Ectodermal cell (in vitro differentiated cells): Measurements from ENCODE around the gene ART4.

Source experiments
- H3K27ac ChIP-seq: 2 replicates; pipeline ENCODE4 v1.7.0; 2013; ENCODE audit warnings: mild to moderate bottlenecking, low read depth, low read length; ENCODE audit not compliant: insufficient read depth, poor library complexity, severe bottlenecking
- H3K27me3 ChIP-seq: 2 replicates; pipeline ENCODE4 v1.7.0; 2013; ENCODE audit warnings: mild to moderate bottlenecking, low read length; ENCODE audit not compliant: insufficient read depth, control insufficient read depth, poor library complexity, severe bottlenecking
- H3K36me3 ChIP-seq: one replicate; pipeline ENCODE4 v1.7.0; 2013; ENCODE audit warnings: low read length; ENCODE audit not compliant: control insufficient read depth, insufficient read depth
- H3K4me1 ChIP-seq: one replicate; pipeline ENCODE4 v1.7.0; 2013; ENCODE audit warnings: low read length; ENCODE audit not compliant: control insufficient read depth, insufficient read depth
- H3K4me3 ChIP-seq: 2 replicates; pipeline ENCODE4 v1.7.0; 2013; ENCODE audit warnings: low read depth, low read length, control low read depth; ENCODE audit not compliant: insufficient read depth
- H3K9me3 ChIP-seq: 2 replicates; pipeline ENCODE4 v1.7.0; 2013; ENCODE audit warnings: mild to moderate bottlenecking, low read length, moderate library complexity; ENCODE audit not compliant: control insufficient read depth
- WGBS, 2 experiments: methylation state at CpG; one replicate each; pipeline ENCODE4 v1.1.7; 2013; ENCODE audit warnings: missing lambda C conversion rate in 2 of 2; 5-methylcytosine and 5-hydroxymethylcytosine counted together

The ART4 gene

GRCh38 chr12:14853961-14854360, 10.6 kb upstream of the ART4 start:
- no peak overlapping the region for H3K27ac ChIP-seq
- WGBS, 2 experiments: 66 to 71% methylated on average over 3 of the region's 3 CpGs

GRCh38 chr12:14852880-14853279, 9.6 kb upstream of the ART4 start:
- Histone ChIP-seq H3K36me3 (no peaks in the 10 kb centered on the region), H3K4me3 (no peak overlapping the region), H3K4me1 (no peaks in the 10 kb centered on the region), H3K27me3 (no peaks in the 10 kb centered on the region), H3K9me3 (no peaks in the 10 kb centered on the region), H3K27ac (no peak overlapping the region)

More at GRCh38 chr12:14853961-14854360, 10.6 kb upstream of the ART4 start:
- H3K9me3 ChIP-seq: no peaks in the 10 kb centered on the region
- no peaks in the 10 kb centered on the region for H3K4me1 ChIP-seq
- H3K36me3 ChIP-seq: no peaks in the 10 kb centered on the region
- no peak overlapping the region for H3K4me3 ChIP-seq
- H3K27me3 ChIP-seq: no peaks in the 10 kb centered on the region

- H3K36me3 ChIP-seq: no peaks in the 10 kb centered on the region
- H3K9me3 ChIP-seq: no peaks in the 10 kb centered on the region
- H3K4me1 ChIP-seq: no peaks in the 10 kb centered on the region
- H3K27ac ChIP-seq: no peak overlapping the region
- no peak overlapping the region for H3K4me3 ChIP-seq
- 85 to 91% methylated on average over 1 of the region's 1 CpG for WGBS, 2 experiments
- no peaks in the 10 kb centered on the region for H3K27me3 ChIP-seq
These were observed 7.8 kb upstream of the ART4 start for GRCh38 chr12:14850929-14851663.

DNA sequence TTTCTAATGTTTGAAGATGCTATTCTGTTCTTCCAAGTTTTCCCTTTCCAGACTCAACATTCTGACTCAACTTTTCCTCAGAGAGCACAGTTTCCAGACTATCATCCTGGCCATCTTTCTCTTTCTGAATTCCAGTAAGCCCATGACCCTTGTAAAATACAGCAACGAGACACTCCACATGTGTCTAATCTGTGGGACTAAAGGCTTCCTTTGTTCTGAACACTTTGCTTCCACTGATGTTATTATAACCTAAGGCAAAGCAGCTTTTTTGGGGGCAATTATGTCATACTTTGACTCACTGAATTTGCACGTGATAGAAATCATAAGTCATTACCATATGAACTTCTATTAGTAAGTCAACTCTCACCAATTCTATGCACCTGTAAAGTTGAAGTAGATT, 6.3 kb upstream of the ART4 start:
- H3K27me3 ChIP-seq: no peaks in the 10 kb centered on the region
- H3K27ac ChIP-seq: no peak overlapping the region
- no peaks in the 10 kb centered on the region for H3K36me3 ChIP-seq
- H3K4me3 ChIP-seq: no peak overlapping the region
- no peaks in the 10 kb centered on the region for H3K4me1 ChIP-seq
- WGBS, 2 experiments: 86 to 92% methylated on average over 2 of the region's 2 CpGs
- no peaks in the 10 kb centered on the region for H3K9me3 ChIP-seq

DNA sequence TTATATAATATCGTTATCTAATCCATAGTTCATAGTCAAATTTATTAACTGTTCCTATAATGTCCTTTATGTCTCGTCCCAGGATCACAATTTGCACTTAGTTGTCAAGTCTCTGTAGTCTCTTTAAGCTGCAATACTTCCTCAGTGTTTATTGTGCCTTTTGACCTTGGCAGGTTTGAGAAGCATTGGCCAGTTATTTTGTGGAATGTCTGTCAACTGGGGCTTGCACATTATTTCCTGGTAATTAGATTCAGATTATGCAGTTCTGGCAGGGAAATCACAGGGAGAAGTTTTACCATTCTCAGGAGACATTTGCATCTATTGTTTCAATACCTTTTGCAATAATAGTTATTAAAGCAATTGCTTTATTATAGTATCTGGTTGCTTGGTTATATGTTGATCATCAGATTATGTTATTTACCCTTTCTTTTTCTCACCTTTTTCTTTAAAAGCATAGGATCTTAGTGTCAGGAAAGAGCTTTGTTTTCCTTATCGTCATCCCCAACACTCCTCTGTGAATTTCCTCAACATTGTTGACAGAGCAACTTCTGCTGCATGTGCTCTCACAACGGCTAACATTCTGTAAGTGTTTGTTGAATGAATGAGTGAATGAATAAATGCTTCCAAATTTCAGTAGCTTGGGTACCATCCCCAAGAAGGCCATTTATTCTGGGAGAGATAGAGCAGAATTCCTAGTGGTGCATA, 3.7 kb upstream of the ART4 start:
- no peaks in the 10 kb centered on the region for H3K4me1 ChIP-seq
- no peaks in the 10 kb centered on the region for H3K27me3 ChIP-seq
- H3K9me3 ChIP-seq: no peaks in the 10 kb centered on the region
- H3K27ac ChIP-seq: no peak overlapping the region
- no peaks in the 10 kb centered on the region for H3K36me3 ChIP-seq
- 95 to 97% methylated on average over 4 of the region's 4 CpGs for WGBS, 2 experiments
- no peak overlapping the region for H3K4me3 ChIP-seq

- H3K27ac ChIP-seq: no peak overlapping the region
- no peaks in the 10 kb centered on the region for H3K36me3 ChIP-seq
- H3K4me1 ChIP-seq: no peaks in the 10 kb centered on the region
- H3K4me3 ChIP-seq: no peak overlapping the region
- H3K27me3 ChIP-seq: no peaks in the 10 kb centered on the region
- no peaks in the 10 kb centered on the region for H3K9me3 ChIP-seq
- 88 to 97% methylated on average over 2 to 3 of the region's 3 CpGs for WGBS, 2 experiments
These were observed 2.8 kb upstream of the ART4 start for GRCh38 chr12:14846042-14846587.

- Histone ChIP-seq H3K27me3 (no peaks in the 10 kb centered on the region), H3K36me3 (no peaks in the 10 kb centered on the region), H3K4me1 (no peaks in the 10 kb centered on the region), H3K9me3 (no peaks in the 10 kb centered on the region), H3K4me3 (no peak overlapping the region), H3K27ac (no peak overlapping the region)
- 3 to 8% methylated on average over 1 of the region's 3 CpGs for WGBS, 2 experiments
These were observed 2.0 kb upstream of the ART4 start for GRCh38 chr12:14845350-14845750.

GRCh38 chr12:14844401-14844800, 1.1 kb upstream of the ART4 start:
- Histone ChIP-seq H3K4me1 (no peaks in the 10 kb centered on the region), H3K27ac (no peak overlapping the region), H3K9me3 (no peaks in the 10 kb centered on the region), H3K36me3 (no peaks in the 10 kb centered on the region), H3K27me3 (no peaks in the 10 kb centered on the region), H3K4me3 (no peak overlapping the region)

DNA sequence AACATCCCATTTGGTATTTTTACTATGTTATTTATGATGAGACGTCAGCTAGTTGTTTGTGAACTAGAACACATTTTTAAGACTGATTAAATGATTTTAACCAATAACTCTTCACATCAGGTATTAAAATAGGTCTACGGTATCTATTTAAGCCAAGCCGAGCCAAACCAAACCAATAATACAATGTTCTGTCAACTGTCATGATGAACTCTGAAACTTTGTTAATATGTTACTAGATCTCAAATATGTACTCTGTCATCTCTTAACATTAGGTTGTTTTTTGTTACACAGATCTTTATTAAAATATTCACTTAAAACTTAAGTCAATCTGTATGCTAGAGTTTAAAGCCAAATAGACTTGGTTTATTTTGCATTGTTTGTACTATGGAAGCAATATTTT, 1.0 kb downstream of the ART4 start:
- Histone ChIP-seq H3K9me3 (no peaks in the 10 kb centered on the region), H3K4me3 (no peak overlapping the region), H3K36me3 (no peaks in the 10 kb centered on the region), H3K27me3 (no peaks in the 10 kb centered on the region), H3K4me1 (no peaks in the 10 kb centered on the region), H3K27ac (no peak overlapping the region)
- 100% methylated on average over 1 to 2 of the region's 3 CpGs for WGBS, 2 experiments

DNA sequence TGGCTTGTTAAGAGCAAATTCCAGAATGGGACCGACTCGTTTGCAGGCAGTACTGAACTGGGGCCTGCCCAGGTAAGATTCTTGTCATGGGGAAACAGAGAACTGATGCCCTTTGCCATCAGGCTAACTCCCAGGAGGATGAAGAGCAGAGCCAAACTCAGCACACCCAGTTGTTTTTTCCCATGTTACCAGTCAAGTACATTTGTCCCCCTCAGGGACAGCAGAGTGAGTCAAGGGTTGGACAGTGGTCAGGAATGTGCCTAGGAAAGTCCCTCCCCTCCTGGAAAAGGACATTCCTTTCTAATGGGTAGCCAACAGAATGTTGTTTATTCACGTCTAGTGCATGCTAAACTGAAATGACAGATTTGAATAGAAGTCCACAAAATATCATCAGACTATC, 1.6 kb downstream of the ART4 start:
- H3K9me3 ChIP-seq: no peaks in the 10 kb centered on the region
- WGBS, 2 experiments: 81 to 84% methylated on average over 2 to 3 of the region's 3 CpGs
- no peaks in the 10 kb centered on the region for H3K36me3 ChIP-seq
- no peak overlapping the region for H3K27ac ChIP-seq
- H3K4me1 ChIP-seq: no peaks in the 10 kb centered on the region
- no peak overlapping the region for H3K4me3 ChIP-seq
- no peaks in the 10 kb centered on the region for H3K27me3 ChIP-seq
